Fibroblast of lung (primary cell): ENCODE data around the gene LILRA5. TPM values are rescaled to one million over a fixed set of nuclear protein-coding genes. Genes with fewer than 3 reads are reported as not detected.

Source experiments
- DNase-seq, 2 donors: peaks; one replicate each; pipeline versions ENCODE4 v3.0.0 to v3.0.0-alpha.2; 2010; ENCODE audit warnings: low read depth in 2 of 2
- H2AFZ ChIP-seq: 2 replicates; pipeline ENCODE4 v1.5.1; 2012; ENCODE audit warnings: low read length, control low read depth, inconsistent platforms
- H3K27ac ChIP-seq: 2 replicates; pipeline ENCODE4 v1.5.1; 2011; ENCODE audit warnings: low read length, control low read depth; ENCODE audit not compliant: insufficient read depth
- H3K27me3 ChIP-seq: 2 replicates; pipeline ENCODE4 v1.5.1; 2011; ENCODE audit warnings: mild to moderate bottlenecking, low read length; ENCODE audit not compliant: control insufficient read depth, insufficient read depth
- H3K36me3 ChIP-seq: 2 replicates; pipeline ENCODE4 v1.5.1; 2011; ENCODE audit warnings: low read length; ENCODE audit not compliant: control insufficient read depth, insufficient read depth
- H3K4me1 ChIP-seq: 2 replicates; pipeline ENCODE4 v1.5.1; 2011; ENCODE audit warnings: low read length; ENCODE audit not compliant: control insufficient read depth, insufficient read depth; ENCODE audit errors: extremely low read depth
- H3K4me2 ChIP-seq: 2 replicates; pipeline ENCODE4 v1.5.1; 2011; ENCODE audit warnings: low read length, control low read depth; ENCODE audit not compliant: insufficient read depth; ENCODE audit errors: extremely low read depth
- H3K4me3 ChIP-seq, 4 experiments: fragments of 200-600 bp in 1 of 4; sonication (generic) in 1 of 4; replicated peaks in 1 of 4; 2 replicates each; pipeline ENCODE4 v1.5.1; 2011 to 2016; ENCODE audit warnings: low read length in 4 of 4, low read depth in 3 of 4, mild to moderate bottlenecking in 3 of 4, control low read depth in 2 of 4, inconsistent platforms in 1 of 4, mixed read lengths in 1 of 4; ENCODE audit not compliant: insufficient read depth in 1 of 4; ENCODE audit errors: control extremely low read depth in 1 of 4
- H3K79me2 ChIP-seq: 2 replicates; pipeline ENCODE4 v1.5.1; 2012; ENCODE audit warnings: mild to moderate bottlenecking, low read length, inconsistent platforms; ENCODE audit not compliant: control insufficient read depth, insufficient read depth
- H3K9ac ChIP-seq: 2 replicates; pipeline ENCODE4 v1.5.1; 2011; ENCODE audit warnings: mild to moderate bottlenecking, low read length, control low read depth; ENCODE audit not compliant: insufficient read depth
- H3K9me3 ChIP-seq: 2 replicates; pipeline ENCODE4 v1.5.1; 2012; ENCODE audit warnings: low read depth, low read length; ENCODE audit not compliant: control insufficient read depth, insufficient read depth
- H4K20me1 ChIP-seq: 2 replicates; pipeline ENCODE4 v1.5.1; 2011; ENCODE audit warnings: low read length; ENCODE audit not compliant: control insufficient read depth, insufficient read depth; ENCODE audit errors: extremely low read depth
- CTCF ChIP-seq, 2 donors: IDR thresholded peaks in 1 of 2; conservative IDR thresholded peaks in 1 of 2; 1 replicate in 1 of 2; 2 replicates in 1 of 2; pipeline ENCODE4 v1.5.1; 2011 to 2012; ENCODE audit warnings: low read length in 2 of 2, control low read depth in 1 of 2, inconsistent platforms in 1 of 2, low read depth in 1 of 2, mild to moderate bottlenecking in 1 of 2
- EZH2 ChIP-seq: IDR thresholded peaks from 2 replicates; pipeline ENCODE4 v1.5.1; 2012; ENCODE audit warnings: low read length, control low read depth, mild to moderate bottlenecking; ENCODE audit errors: missing control alignments
- polyA plus RNA-seq, 2 donors: library from polyadenylated mRNA; depleted of rRNA in 1 of 2; stranded (reverse) in 1 of 2; unstranded in 1 of 2; fragments of >200 nt; gene quantifications; 2 replicates each; pipeline ENCODE4 v1.2.1, GENCODE V29; 2011 to 2012; ENCODE audit warnings: missing spikeins in 1 of 2
- total RNA-seq: library from RNA; depleted of rRNA; stranded (reverse); fragments of >200 nt; gene quantifications from 2 replicates; pipeline ENCODE4 v1.2.1, GENCODE V29; 2014

The LILRA5 gene
- total and polyA plus RNA-seq, 2 donors (not counting 1 experiment from before 2014, with no cell fraction given) = not detected

GRCh38 chr19:54319892-54320670 is 7.1 kb upstream of the LILRA5 start:
- Histone ChIP-seq H3K4me1 (no peaks in the 10 kb centered on the region), H3K4me3 (no peak overlapping the region), H3K27me3 (no peaks in the 10 kb centered on the region), H3K79me2 (no peaks in the 10 kb centered on the region), H3K9ac (no peak overlapping the region), H3K9me3 (no peaks in the 10 kb centered on the region), H3K27ac (no peak overlapping the region), H2AFZ (no peak overlapping the region), H3K4me2 (no peak overlapping the region), H4K20me1 (no peaks in the 10 kb centered on the region), H3K36me3 (no peaks in the 10 kb centered on the region)
- TF ChIP-seq CTCF (conservative IDR thresholded peaks at IDR 0.05 in 1 of 2, IDR thresholded peaks at IDR 0.05 in 1 of 2; ENCODE audit: low read depth in 1 of 2, low read length in 2 of 2) = no peak
- no peak for TF ChIP-seq EZH2
- no peak for DNase-seq

GRCh38 chr19:54319049-54319448 is 6.1 kb upstream of the LILRA5 start:
- H3K79me2 ChIP-seq = no peaks in the 10 kb centered on the region
- H3K27me3 ChIP-seq = no peaks in the 10 kb centered on the region
- H3K27ac ChIP-seq = no peak overlapping the region
- DNase-seq = no peak
- H3K4me3 ChIP-seq = no peak overlapping the region
- no peak for TF ChIP-seq CTCF (conservative IDR thresholded peaks at IDR 0.05 in 1 of 2, IDR thresholded peaks at IDR 0.05 in 1 of 2; ENCODE audit: low read depth in 1 of 2, low read length in 2 of 2)
- no peak for TF ChIP-seq EZH2
- H3K4me1 ChIP-seq = no peaks in the 10 kb centered on the region
- H3K4me2 ChIP-seq = no peak overlapping the region
- H3K9me3 ChIP-seq = no peaks in the 10 kb centered on the region
- H3K36me3 ChIP-seq = no peaks in the 10 kb centered on the region
- no peak overlapping the region for H3K9ac ChIP-seq
- H4K20me1 ChIP-seq = no peaks in the 10 kb centered on the region
- no peak overlapping the region for H2AFZ ChIP-seq

GRCh38 chr19:54317965-54318240 is 4.9 kb upstream of the LILRA5 start:
- no peak overlapping the region for H3K4me2 ChIP-seq
- no peak for DNase-seq
- H3K4me3 ChIP-seq = no peak overlapping the region
- H3K27me3 ChIP-seq = no peaks in the 10 kb centered on the region
- H3K27ac ChIP-seq = no peak overlapping the region
- no peaks in the 10 kb centered on the region for H3K4me1 ChIP-seq
- H4K20me1 ChIP-seq = no peaks in the 10 kb centered on the region
- no peak overlapping the region for H2AFZ ChIP-seq
- H3K79me2 ChIP-seq = no peaks in the 10 kb centered on the region
- H3K9ac ChIP-seq = no peak overlapping the region
- H3K9me3 ChIP-seq = no peaks in the 10 kb centered on the region
- H3K36me3 ChIP-seq = no peaks in the 10 kb centered on the region
- TF ChIP-seq EZH2 (no peak), CTCF (conservative IDR thresholded peaks at IDR 0.05 in 1 of 2, IDR thresholded peaks at IDR 0.05 in 1 of 2; ENCODE audit: low read depth in 1 of 2, low read length in 2 of 2) (no peak)
